NCI-H1436 treated with DMSO at 0.1 percent for 48 hours (cell line): Measurements from ENCODE around the gene GGT6.
"Not testable (repeated sequence)": the region's sequence is repeated elsewhere in the genome, so short reads cannot be mapped to it uniquely, and the experiment has no call there.

Experiments used
- DNase-seq: peaks from one replicate; lab custom pipeline; 2025; lab: John Stamatoyannopoulos, UW

GGT6 gene

GRCh38 chr17:4592240-4593005, 32.0 kb upstream of the GGT6 start:
- DNase-seq, result no peak

DNA sequence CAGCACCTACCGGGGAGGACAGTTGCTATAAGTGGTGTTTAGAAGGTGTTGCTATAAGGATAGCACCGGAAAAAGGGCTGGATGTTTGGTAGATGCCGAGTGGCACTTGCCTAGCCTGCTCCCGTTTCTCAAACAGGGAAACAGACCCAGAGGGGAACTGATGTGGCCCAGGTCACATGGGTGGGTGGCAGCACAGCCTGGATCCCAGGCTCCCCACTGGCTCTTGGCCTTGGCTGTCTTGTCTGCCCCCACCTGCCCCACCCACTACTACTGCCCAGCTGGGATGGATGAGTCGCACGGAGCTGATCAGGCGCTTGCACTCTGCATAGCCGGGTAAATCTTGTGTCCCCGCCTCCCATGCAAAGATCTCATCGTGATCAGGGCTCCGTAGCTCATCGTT, 31.2 kb upstream of the GGT6 start:
- DNase-seq, result no peak

DNA sequence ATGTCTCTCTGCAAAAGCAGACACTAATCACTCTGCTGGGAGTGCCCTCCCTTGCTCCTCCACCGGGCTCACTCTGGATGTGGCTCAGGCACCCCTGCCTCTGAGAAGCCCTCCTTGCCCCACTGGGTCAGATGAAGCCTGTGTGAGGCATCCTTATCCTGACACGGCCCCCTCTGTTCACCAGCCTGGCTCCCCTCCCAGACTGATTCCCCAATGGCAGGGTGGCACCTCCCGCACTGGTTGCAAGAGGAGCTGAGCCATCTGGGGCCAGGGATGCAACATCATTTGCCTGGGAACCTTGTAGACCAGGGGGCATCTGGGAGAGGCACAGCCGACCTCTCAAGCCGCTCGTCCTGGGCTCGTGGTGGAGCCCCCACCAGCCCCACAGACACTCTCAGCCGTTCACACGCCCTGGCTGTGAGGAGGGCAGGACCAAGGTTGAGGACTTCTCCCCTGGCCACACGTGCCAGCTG, 30.6 kb upstream of the GGT6 start:
- DNase-seq, result no peak

- not testable (repeated sequence) for DNase-seq
Observed at GRCh38 chr17:4590042-4590441, 29.7 kb upstream of the GGT6 start.

GRCh38 chr17:4588898-4589625, 28.7 kb upstream of the GGT6 start:
- no peak for DNase-seq

- DNase-seq, result no peak
Observed at GRCh38 chr17:4588391-4588790, 28.0 kb upstream of the GGT6 start.

DNA sequence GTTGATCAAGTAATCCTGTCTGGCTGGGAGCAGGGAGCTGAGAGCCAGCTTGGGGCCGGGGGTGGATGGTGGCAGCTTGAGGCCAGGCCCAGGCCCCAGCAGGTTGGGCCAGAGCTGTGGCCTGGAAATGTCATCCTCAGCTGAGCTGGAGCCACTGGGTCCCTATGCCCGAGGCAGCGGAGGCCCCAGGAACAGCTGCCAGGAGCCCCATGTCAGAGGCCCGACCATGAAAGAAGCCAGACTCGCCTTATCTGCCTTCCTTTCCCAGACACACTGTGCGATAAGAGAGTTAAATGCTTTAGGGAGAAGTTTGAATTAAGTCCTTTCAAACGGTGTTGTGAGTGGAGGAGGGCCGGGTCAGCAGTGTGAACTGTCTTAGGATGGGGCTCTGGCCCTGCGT, 27.4 kb upstream of the GGT6 start:
- no peak for DNase-seq

DNA sequence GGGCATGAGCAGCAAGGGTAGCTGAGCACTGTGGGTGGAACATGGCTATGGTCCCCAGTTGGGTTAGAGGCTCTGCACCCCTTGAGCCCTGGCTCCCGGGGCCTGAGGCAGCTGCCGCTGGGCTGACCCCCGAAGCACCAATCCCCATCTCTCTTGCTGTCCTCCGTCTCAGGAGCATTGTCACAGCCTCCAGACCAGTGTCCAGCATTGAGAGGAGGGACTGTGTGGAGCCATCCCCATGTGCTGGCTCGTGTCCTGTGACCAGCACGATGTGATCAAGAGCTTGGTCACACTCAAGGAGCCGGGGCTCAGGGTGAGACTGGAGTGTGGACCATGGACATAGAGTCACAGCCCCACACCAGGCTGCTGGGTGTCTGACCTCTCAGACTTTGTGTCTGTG, 26.8 kb upstream of the GGT6 start:
- no peak for DNase-seq

DNA sequence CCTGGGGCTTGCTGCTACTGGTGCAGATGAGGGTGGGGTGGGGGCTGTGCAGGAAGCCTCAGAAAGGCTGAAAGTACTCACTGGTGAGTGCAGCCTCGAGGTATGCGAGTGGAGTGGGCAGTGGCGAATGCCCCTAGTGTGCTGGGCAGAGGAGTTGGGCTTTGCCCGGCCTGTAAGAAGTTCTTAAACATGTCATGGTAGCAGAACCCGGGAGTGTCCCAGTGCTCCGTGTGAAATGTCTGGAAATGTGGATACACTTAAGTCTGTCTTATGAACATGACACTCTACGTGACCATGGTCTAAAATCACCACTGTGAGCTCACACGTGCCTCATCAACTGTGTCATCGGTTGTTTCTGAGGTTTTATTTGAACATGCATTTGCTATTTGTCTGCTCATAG, 25.7 kb upstream of the GGT6 start:
- DNase-seq, result no peak

GRCh38 chr17:4585638-4585994, 25.2 kb upstream of the GGT6 start:
- DNase-seq, result no peak

GRCh38 chr17:4584917-4585637, 24.7 kb upstream of the GGT6 start:
- DNase-seq, result no peak

DNA sequence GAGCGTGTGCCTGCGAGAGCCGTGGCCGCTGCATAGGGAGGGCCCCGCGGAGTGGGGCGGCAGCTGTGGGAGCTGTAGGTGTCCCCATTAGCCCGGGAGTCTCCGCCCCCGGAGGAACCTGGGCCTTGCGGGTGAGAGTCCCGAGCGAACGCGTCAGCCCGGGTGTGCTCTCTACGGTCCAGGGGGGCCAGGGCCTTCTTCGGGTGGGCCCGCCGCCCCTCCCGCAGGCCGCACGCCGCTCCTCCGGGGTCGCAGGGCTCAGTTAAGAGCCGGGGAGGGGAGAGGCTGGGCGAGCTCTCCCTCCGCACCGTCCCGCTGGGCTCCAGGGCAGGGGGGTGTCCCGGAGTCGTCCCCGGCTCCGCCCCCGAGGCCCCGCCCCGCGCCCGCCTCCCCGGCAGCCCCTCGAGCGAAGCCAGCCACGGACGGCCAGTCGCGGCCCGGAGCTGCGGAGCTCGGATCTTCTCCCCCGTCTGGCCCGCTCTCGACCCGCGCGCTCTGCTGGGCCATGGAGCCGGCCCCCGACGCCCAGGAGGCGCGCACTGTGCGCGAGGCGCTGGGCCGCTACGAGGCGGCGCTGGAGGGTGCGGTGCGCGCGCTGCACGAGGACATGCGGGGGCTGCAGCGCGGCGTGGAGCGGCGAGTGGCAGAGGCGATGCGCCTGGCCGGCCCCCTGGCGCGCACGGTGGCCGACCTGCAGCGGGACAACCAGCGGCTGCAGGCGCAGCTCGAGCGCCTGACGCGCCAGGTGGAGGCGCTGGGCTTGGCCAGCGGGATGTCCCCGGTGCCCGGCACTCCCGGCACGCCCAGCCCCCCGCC, 23.9 kb upstream of the GGT6 start, which contains the start of gene SMTNL2:
SMTNL2 (plus strand) TSS at position 429 of the 816 bp plus-strand sequence; CDS start at position 506, 77 bp downstream.
- DNase-seq, result no peak

- DNase-seq, result no peak
Observed at GRCh38 chr17:4583782-4584100, 23.4 kb upstream of the GGT6 start.

DNA sequence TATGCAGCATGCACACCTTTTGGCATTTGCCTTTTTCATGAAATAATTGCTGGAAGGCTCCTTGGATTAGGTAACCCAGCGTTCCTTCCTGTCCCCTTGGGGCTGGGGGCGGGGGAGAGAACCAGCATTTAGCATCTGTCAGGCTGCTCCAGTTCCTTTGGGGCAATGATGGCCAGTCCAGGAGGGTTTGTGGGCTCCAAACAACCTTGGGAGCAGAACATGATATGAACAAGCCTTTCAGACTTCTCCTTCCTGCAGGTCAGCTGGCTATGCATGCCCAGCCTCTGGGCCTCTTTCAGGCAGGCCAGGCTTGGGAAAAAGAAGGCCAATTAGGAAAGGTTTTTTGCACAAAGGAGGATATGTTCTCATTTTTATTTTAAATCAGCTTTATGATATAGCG, 22.8 kb upstream of the GGT6 start:
- no peak for DNase-seq

DNA sequence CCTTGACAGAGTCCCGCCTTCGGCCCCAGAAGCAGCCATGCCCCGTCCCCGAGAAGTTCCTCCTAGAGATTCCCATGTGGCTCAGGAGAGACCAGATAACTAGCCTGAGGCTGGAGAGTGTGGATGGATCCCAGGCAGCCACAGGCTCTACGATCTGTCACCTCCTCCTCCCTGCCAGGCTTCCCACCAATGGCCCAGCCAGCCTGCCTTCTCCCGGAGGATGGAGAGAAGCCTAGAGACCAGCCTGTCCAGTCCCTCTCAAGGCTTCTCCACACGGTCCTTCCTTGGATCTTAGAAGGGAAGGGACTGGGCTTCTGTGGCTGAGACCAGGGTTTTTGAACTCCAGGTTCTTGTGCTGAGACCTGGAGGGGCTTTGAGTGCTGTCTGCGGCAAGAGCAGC, 22.3 kb upstream of the GGT6 start:
- DNase-seq, result no peak

DNA sequence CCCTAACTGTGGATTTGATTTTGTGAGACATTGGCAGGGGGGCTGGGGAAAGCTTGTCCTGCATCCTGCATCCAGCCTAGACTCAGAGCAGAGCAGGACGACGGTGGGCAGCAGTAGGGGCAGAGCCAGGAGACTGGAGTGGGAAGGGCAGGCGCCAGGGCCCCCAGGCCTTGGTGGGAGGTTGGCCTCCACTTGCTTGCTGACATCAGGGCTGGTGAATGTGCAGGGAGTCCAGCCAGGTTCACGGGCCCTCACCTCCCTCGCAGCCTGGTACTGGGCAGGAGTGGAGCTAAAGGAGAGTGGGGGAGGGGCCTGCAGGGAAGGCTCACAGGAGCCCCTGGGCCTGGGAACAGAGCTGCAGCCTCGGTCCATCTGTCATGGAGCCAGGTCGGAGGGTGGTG, 21.7 kb upstream of the GGT6 start:
- no peak for DNase-seq

DNA sequence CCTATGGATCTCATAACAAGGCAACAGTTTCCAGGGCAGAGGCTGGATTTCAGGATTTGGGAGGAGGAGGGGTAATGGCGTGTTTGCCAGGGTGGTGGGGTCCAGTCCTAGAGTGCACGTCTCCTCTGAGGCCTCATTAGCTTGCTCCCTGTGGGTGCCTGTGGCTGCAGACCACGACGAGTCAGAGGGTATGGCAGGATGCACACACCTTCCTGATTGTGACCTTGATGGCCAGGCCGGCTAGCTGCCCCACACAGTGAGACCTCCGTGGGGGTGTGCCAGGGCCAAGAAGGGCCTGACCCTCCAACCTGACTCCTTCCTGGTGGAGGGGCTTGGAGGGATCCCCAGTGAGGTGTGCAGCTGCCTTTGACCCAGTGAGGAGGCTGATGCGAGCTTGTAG, 19.9 kb upstream of the GGT6 start:
- DNase-seq, result no peak

DNA sequence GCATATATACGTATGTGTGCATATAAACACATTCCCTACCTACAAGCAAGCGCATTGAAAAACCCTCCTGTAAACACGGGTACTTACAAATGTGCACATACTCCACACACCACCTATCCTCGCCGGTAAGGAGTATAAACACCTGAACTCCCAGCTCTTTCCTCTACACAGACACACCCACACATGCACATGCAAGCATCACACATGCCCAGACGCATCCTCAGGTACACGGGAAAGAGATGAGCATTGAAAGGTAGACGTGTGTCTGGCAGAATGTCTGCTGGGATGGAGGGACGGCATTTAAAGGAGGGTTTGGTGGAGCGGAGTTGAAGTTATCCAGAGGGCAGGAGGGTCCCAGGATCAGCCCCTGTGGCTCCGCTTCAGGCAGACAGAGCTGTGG, 19.3 kb upstream of the GGT6 start:
- DNase-seq, result no peak

DNA sequence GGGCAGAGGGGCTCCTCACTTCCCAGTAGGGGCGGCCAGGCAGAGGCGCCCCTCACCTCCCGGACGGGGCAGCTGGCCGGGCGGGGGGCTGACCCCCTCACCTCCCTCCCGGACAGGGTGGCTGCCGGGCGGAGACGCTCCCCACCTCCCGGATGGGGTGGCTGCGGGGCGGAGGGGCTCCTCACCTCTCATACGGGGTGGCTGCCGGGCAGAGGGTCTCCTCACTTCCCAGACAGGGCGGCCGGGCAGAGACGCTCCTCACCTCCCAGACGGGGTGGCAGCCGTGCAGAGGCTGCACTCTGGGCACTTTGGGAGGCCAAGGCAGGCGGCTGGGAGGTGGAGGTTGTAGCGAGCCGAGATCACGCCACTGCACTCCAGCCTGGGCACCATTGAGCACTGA, 18.0 kb upstream of the GGT6 start:
- not testable (repeated sequence) for DNase-seq

- DNase-seq, result no peak
Observed at GRCh38 chr17:4577386-4577993, 17.1 kb upstream of the GGT6 start.

DNA sequence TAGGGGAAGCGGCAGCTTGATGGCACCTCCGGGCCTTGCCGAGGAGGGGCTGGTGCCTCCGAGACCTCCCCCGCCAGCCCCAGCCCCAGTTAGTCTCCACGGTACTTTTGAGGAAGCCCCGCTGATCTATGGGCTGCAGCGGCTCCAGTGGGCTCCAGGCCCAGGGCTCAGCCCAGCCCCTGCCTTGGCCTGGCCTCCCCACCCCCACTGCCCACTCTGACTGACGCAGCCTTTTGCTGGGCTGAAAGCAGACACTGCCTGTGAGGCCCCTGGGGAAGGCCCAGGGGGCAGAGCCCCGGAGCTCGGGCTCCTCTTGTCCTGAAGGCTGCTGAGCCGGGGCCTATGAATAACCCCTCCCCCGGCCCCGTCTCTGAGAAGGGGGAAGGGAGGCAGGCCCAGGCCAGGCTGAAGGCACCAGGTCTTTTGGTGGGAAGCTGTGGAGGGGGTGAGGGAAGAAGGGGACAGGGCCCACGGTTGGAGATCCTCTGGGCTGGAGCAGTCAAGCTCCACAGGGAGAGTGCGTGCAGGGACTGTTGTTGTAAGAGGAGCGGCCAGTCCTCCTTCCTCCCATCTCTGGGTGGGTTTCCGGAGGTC, 16.4 kb upstream of the GGT6 start:
- no peak for DNase-seq
